Astrocyte (in vitro differentiated cells and primary cell): ENCODE results near the gene ZNF407. TPM values are rescaled to one million over a fixed set of nuclear protein-coding genes. Genes with fewer than 3 reads are reported as not detected.
A peak's percentile ranks its signal among the peaks of the same experiment; 100 is the strongest.

Experiments
- DNase-seq: peaks from one replicate; pipeline ENCODE4 v3.0.0-alpha.2; 2010; ENCODE audit warnings: low read depth
- FAIRE-seq: peaks from 2 replicates; lab custom pipeline; 2011; peaks lifted over from hg19 to GRCh38; lab: Jason Lieb, UNC
- H2AFZ ChIP-seq: 2 replicates; pipeline ENCODE4 v1.6.0; 2012; ENCODE audit warnings: low read depth, low read length, inconsistent platforms
- H3K27ac ChIP-seq: 2 replicates; pipeline ENCODE4 v1.5.1; 2011; ENCODE audit warnings: low read depth, low read length, inconsistent platforms
- H3K27me3 ChIP-seq: 2 replicates; pipeline ENCODE4 v1.6.0; 2011; ENCODE audit warnings: low read length, inconsistent platforms; ENCODE audit not compliant: insufficient read depth
- H3K36me3 ChIP-seq: 2 replicates; pipeline ENCODE4 v1.5.1; 2011; ENCODE audit warnings: low read length, inconsistent platforms; ENCODE audit not compliant: insufficient read depth
- H3K4me1 ChIP-seq: 2 replicates; pipeline ENCODE4 v1.5.1; 2011; ENCODE audit warnings: low read length, inconsistent platforms; ENCODE audit not compliant: insufficient read depth
- H3K4me2 ChIP-seq: 2 replicates; pipeline ENCODE4 v1.6.0; 2012; ENCODE audit warnings: low read length, inconsistent platforms
- H3K4me3 ChIP-seq: 2 replicates; pipeline ENCODE4 v1.5.1; 2011; ENCODE audit warnings: low read depth, mild to moderate bottlenecking, low read length, inconsistent platforms; ENCODE audit not compliant: insufficient read depth
- H3K79me2 ChIP-seq: 2 replicates; pipeline ENCODE4 v1.6.0; 2012; ENCODE audit warnings: mild to moderate bottlenecking, low read length, inconsistent platforms; ENCODE audit not compliant: insufficient read depth
- H3K9ac ChIP-seq: 2 replicates; pipeline ENCODE4 v1.6.0; 2012; ENCODE audit warnings: mild to moderate bottlenecking, low read length, inconsistent platforms
- H3K9me3 ChIP-seq: 2 replicates; pipeline ENCODE4 v1.5.1; 2012; ENCODE audit warnings: low read depth, mild to moderate bottlenecking, low read length, inconsistent platforms; ENCODE audit not compliant: insufficient read depth
- H4K20me1 ChIP-seq: 2 replicates; pipeline ENCODE4 v1.6.0; 2012; ENCODE audit warnings: low read length, inconsistent platforms; ENCODE audit not compliant: insufficient read depth
- H3K27ac Mint-ChIP-seq: one replicate; pipeline ENCODE4 v1.8.0; 2021; ENCODE audit warnings: mild to moderate bottlenecking, mixed read lengths; ENCODE audit not compliant: unreplicated experiment
- H3K27me3 Mint-ChIP-seq: one replicate; pipeline ENCODE4 v1.8.0; 2021; ENCODE audit warnings: low read depth, mixed read lengths; ENCODE audit not compliant: unreplicated experiment
- H3K36me3 Mint-ChIP-seq: one replicate; pipeline ENCODE4 v1.8.0; 2021; ENCODE audit warnings: low read depth, mixed read lengths; ENCODE audit not compliant: unreplicated experiment
- H3K4me1 Mint-ChIP-seq: one replicate; pipeline ENCODE4 v1.8.0; 2021; ENCODE audit warnings: low read depth, mixed read lengths; ENCODE audit not compliant: unreplicated experiment
- H3K4me3 Mint-ChIP-seq: one replicate; pipeline ENCODE4 v1.8.0; 2021; ENCODE audit warnings: mild to moderate bottlenecking, moderate library complexity, mixed read lengths; ENCODE audit not compliant: unreplicated experiment
- H3K9me3 Mint-ChIP-seq: one replicate; pipeline ENCODE4 v1.8.0; 2021; ENCODE audit warnings: mild to moderate bottlenecking, mixed read lengths; ENCODE audit not compliant: unreplicated experiment
- CTCF ChIP-seq: IDR thresholded peaks from 2 replicates; pipeline ENCODE4 v1.5.1; 2011; ENCODE audit warnings: low read depth, mild to moderate bottlenecking, inconsistent platforms, low read length, moderate library complexity; ENCODE audit not compliant: insufficient read depth
- EZH2 ChIP-seq: IDR thresholded peaks from 2 replicates; pipeline ENCODE4 v1.6.1; 2012; ENCODE audit warnings: mild to moderate bottlenecking, low read length, inconsistent platforms; ENCODE audit not compliant: insufficient read depth
- total RNA-seq: library from RNA; stranded (reverse); gene quantifications from 2 replicates; pipeline ENCODE4 v1.2.1, GENCODE V29; 2021

The ZNF407 gene
- total RNA-seq, 1 donor from 2014 or later: 13.8 TPM

DNA sequence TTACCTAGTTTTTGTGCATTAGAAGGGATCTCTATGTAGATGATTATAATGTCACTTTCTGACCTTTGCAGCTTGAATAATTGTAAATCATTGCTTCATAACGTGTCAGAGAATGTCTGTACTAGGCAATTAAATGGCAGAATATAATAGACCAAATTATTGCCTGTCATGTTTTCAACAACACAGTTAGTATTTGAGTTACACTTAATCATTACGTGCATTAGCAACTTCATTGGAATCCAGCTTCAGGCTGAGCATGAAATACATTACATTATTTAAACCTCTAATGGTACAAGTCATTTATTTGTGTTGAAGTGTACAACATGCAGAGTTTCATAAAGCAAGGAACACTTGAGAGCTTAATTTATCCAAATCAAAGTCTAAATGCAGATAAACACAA, 48.0 kb downstream of the ZNF407 start:
- TF ChIP-seq EZH2 (no peak), CTCF (no peak)
- FAIRE-seq (no peak), DNase-seq (peak; percentile 35)
- Histone ChIP-seq H3K4me3 (no peak overlapping the region), H3K4me2 (no peak overlapping the region), H4K20me1 (peaks cover 4% of the 10 kb centered on the region), H3K27me3 (no peaks in the 10 kb centered on the region), H3K27ac (no peak overlapping the region), H3K4me1 (no peaks in the 10 kb centered on the region), H3K36me3 (no peaks in the 10 kb centered on the region), H3K9me3 (no peaks in the 10 kb centered on the region), H3K79me2 (no peaks in the 10 kb centered on the region), H2AFZ (no peak overlapping the region), H3K9ac (no peak overlapping the region)
- Mint-ChIP-seq H3K36me3 (no peaks in the 10 kb centered on the region), H3K27me3 (no peaks in the 10 kb centered on the region), H3K4me1 (peaks cover 4% of the 10 kb centered on the region), H3K4me3 (no peak overlapping the region), H3K27ac (no peak overlapping the region), H3K9me3 (no peaks in the 10 kb centered on the region)

DNA sequence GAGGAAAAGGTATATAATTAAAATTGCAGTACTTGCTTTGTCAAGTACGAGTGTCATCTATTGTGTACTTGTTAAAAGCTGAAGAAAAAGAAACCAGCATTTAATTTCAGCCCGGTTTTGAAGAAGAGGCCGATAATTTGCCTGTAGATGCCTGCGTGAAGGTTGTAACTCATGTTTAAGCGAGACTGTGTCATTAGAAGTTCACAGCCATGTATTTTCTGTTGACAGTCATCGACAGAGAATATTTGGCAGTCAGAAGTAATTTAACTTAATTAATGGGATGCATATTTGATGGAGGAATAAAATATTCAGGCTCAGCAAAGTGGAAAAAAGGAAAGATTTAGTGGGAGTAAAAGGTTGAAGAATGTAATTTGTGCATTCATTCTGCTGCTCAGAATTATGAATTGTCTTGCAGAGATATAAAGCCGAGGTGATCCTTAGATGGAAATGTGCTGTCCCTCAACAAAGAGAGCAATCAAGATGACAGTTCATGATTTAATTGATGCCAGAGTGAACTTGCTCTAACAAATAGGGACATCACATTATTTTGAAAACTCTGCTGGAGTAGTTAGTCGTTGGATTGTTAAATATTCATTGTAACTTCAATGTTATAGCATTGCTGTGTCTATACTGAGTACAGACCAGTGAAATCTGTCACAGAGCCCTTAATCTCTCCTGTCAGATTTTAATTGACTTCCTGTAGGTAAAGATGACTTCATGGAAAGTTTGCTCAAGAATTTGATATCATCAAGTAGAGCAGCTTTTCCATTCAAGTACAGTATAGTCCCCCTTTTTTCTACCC, 53.9 kb downstream of the ZNF407 start:
- no peak for TF ChIP-seq EZH2
- TF ChIP-seq CTCF: no peak
- no peaks in the 10 kb centered on the region for H3K9me3 Mint-ChIP-seq
- no peak overlapping the region for H3K9ac ChIP-seq

GRCh38 chr18:74652392-74652988, 54.8 kb downstream of the ZNF407 start:
- no peak overlapping the region for H3K27ac Mint-ChIP-seq
- Histone ChIP-seq H4K20me1 (no peaks in the 10 kb centered on the region), H3K79me2 (no peaks in the 10 kb centered on the region), H3K27me3 (no peaks in the 10 kb centered on the region), H3K27ac (no peak overlapping the region), H3K4me2 (no peak overlapping the region), H3K36me3 (no peaks in the 10 kb centered on the region), H3K4me1 (no peaks in the 10 kb centered on the region), H3K4me3 (no peak overlapping the region), H2AFZ (no peak overlapping the region), H3K9me3 (no peaks in the 10 kb centered on the region), H3K9ac (no peak overlapping the region)
- DNase-seq (peak; percentile 18), FAIRE-seq (peak; percentile 50)
- H3K4me3 Mint-ChIP-seq: no peak overlapping the region
- H3K36me3 Mint-ChIP-seq: no peaks in the 10 kb centered on the region
- H3K4me1 Mint-ChIP-seq: no peaks in the 10 kb centered on the region
- TF ChIP-seq EZH2 (no peak), CTCF (peak; percentile 60)
- no peaks in the 10 kb centered on the region for H3K9me3 Mint-ChIP-seq
- H3K27me3 Mint-ChIP-seq: no peaks in the 10 kb centered on the region

More for the DNA sequence above, 53.9 kb downstream of the ZNF407 start:
- Mint-ChIP-seq H3K4me1 (no peaks in the 10 kb centered on the region), H3K36me3 (no peaks in the 10 kb centered on the region), H3K27ac (no peak overlapping the region), H3K27me3 (no peaks in the 10 kb centered on the region), H3K4me3 (no peak overlapping the region)
- H3K4me3 ChIP-seq: no peak overlapping the region
- no peak for FAIRE-seq
- no peaks in the 10 kb centered on the region for H4K20me1 ChIP-seq
- no peak overlapping the region for H2AFZ ChIP-seq
- H3K27ac ChIP-seq: no peak overlapping the region
- H3K4me1 ChIP-seq: no peaks in the 10 kb centered on the region
- H3K27me3 ChIP-seq: no peaks in the 10 kb centered on the region
- no peaks in the 10 kb centered on the region for H3K9me3 ChIP-seq
- H3K4me2 ChIP-seq: no peak overlapping the region
- H3K79me2 ChIP-seq: no peaks in the 10 kb centered on the region
- H3K36me3 ChIP-seq: no peaks in the 10 kb centered on the region
- DNase-seq: no peak
